OCI-LY7 (cell line): ENCODE data around the gene ERP27. TPM values are rescaled to one million over a fixed set of nuclear protein-coding genes. Genes with fewer than 3 reads are reported as not detected.

Experiments
- BruUV-seq: library from RNA; stranded (reverse); fragments of 400-500 nt; replicated peaks from 2 replicates; lab custom pipeline; 2021; lab: Mats Ljungman, UMichigan
- CTCF ChIA-PET: fragments of 300-600 bp; sonication (Branson Sonifier 250); formaldehyde crosslinking; loops from one replicate; lab custom pipeline; 2022; ENCODE audit warnings: antibody characterized with exemption; ENCODE audit not compliant: unreplicated experiment; lab: Charles Lee
- POLR2A ChIA-PET: fragments of 300-600 bp; sonication (Branson Sonifier 250); formaldehyde crosslinking; loops from one replicate; lab custom pipeline; 2022; ENCODE audit warnings: antibody characterized with exemption; lab: Charles Lee
- DNase-seq: peaks from one replicate; pipeline ENCODE4 v3.0.0-alpha.2; 2015; ENCODE audit warnings: low spot score
- H2AFZ ChIP-seq: fragments of 200-600 bp; sonication (generic), shearing (Covaris generic); 2 replicates; pipeline ENCODE4 v1.6.1; 2014; ENCODE audit warnings: mild to moderate bottlenecking, antibody characterized with exemption, low read length, moderate library complexity
- H3K27ac ChIP-seq: fragments of 200-600 bp; sonication (generic); 2 replicates; pipeline ENCODE4 v1.5.1; 2014; ENCODE audit warnings: mixed run types, low read depth, mild to moderate bottlenecking, moderate library complexity, low read length, inconsistent platforms; ENCODE audit not compliant: poor library complexity, severe bottlenecking
- H3K36me3 ChIP-seq: fragments of 200-600 bp; sonication (generic); 2 replicates; pipeline ENCODE4 v1.6.1; 2014; ENCODE audit warnings: mild to moderate bottlenecking, antibody characterized with exemption, low read length, moderate library complexity, mixed read lengths; ENCODE audit not compliant: insufficient read depth
- H3K4me1 ChIP-seq: fragments of 200-600 bp; sonication (generic); 2 replicates; pipeline ENCODE4 v1.5.1; 2014; ENCODE audit warnings: mild to moderate bottlenecking, low read length; ENCODE audit not compliant: insufficient read depth, poor library complexity, severe bottlenecking
- H3K4me2 ChIP-seq: fragments of 200-600 bp; sonication (generic); 2 replicates; pipeline ENCODE4 v1.6.1; 2014; ENCODE audit warnings: mild to moderate bottlenecking, low read length
- H3K4me3 ChIP-seq: fragments of 200-600 bp; sonication (generic); 2 replicates; pipeline ENCODE4 v1.5.1; 2014; ENCODE audit warnings: mild to moderate bottlenecking, low read depth, low read length; ENCODE audit not compliant: poor library complexity, severe bottlenecking
- H3K79me2 ChIP-seq: fragments of 200-600 bp; sonication (generic); 2 replicates; pipeline ENCODE4 v1.6.1; 2016; ENCODE audit warnings: low read depth, mild to moderate bottlenecking, low read length, moderate library complexity, mixed read lengths; ENCODE audit not compliant: insufficient read depth
- H3K9me2 ChIP-seq: fragments of 200-600 bp; sonication (generic); 2 replicates; pipeline ENCODE4 v1.6.1; 2016; ENCODE audit warnings: mild to moderate bottlenecking, low read length, mixed read lengths; ENCODE audit not compliant: insufficient read depth
- H3K9me3 ChIP-seq: fragments of 200-600 bp; sonication (generic); 2 replicates; pipeline ENCODE4 v1.6.1; 2014; ENCODE audit warnings: mild to moderate bottlenecking, mixed run types, low read length, mixed read lengths
- H4K20me1 ChIP-seq: fragments of 200-600 bp; sonication (generic); 2 replicates; pipeline ENCODE4 v1.6.1; 2014; ENCODE audit warnings: mild to moderate bottlenecking, antibody characterized with exemption, low read length, moderate library complexity, mixed read lengths; ENCODE audit not compliant: insufficient read depth
- EZH2phosphoT487 ChIP-seq: fragments of 200-600 bp; sonication (generic); IDR thresholded peaks from 2 replicates; pipeline ENCODE4 v1.6.1; 2018; ENCODE audit warnings: low read depth, borderline replicate concordance, mild to moderate bottlenecking, mixed run types, antibody characterized with exemption, low read length, moderate library complexity, mixed read lengths
- intact Hi-C: fragments of 100-400 bp; cut with micrococcal nuclease; formaldehyde crosslinking; loops from one replicate; pipeline ENCODE4 v1.10.0; 2022; ENCODE audit not compliant: unreplicated experiment
- total RNA-seq, 2 experiments: library from RNA; depleted of rRNA in 1 of 2; stranded (reverse); fragments of >200 nt in 1 of 2; shearing (Covaris generic) in 1 of 2; gene quantifications; 2 replicates each; pipeline ENCODE4 v1.2.3, GENCODE V29; 2014 to 2022
- TF ChIP-seq, protein P1 (sequence below): fragments of 200-600 bp; sonication (generic); conservative IDR thresholded peaks from 2 replicates; pipeline ENCODE4 v1.5.1; 2014; ENCODE audit warnings: mild to moderate bottlenecking, antibody characterized with exemption, low read length, moderate library complexity, mixed read lengths

Gene ERP27
- total RNA-seq, 2 experiments from 2014 or later: 1.7 to 1.9 TPM

DNA sequence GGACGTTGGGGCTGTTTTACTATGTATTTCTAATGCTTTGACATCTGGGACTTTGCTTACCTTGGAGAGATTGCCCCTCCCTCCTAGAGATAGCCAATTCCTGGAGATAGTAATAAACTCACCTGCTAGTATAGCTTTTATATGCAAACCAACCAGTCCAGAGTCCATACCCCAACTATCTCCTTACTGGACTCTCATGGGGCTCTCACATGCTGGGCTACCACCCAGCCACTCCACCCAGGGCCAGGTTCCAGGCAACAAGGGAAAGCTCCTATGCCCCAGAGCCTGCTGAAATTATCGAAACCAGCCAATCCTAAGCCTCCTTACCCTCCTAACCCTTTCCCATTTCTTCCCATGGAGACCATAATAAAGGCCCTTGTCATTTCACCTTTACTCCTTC lies 27.2 kb downstream of the ERP27 start:
- ChIA-PET CTCF (no interaction called here), POLR2A (interaction anchor here (0.6 to 1.4 kb wide), 2 partner anchors 19 to 132 kb away, joined by 4 to 5 read pairs; no protein-coding TSS in a partner anchor)
- H3K27ac ChIP-seq: no peak overlapping the region
- DNase-seq: no peak
- no peaks in the 10 kb centered on the region for H3K9me3 ChIP-seq
- H2AFZ ChIP-seq: no peak overlapping the region
- no peaks in the 10 kb centered on the region for H4K20me1 ChIP-seq
- H3K36me3 ChIP-seq: peaks cover 9% of the 10 kb centered on the region
- no peaks in the 10 kb centered on the region for H3K4me1 ChIP-seq
- H3K79me2 ChIP-seq: no peaks in the 10 kb centered on the region
- no peak overlapping the region for H3K4me3 ChIP-seq
- H3K4me2 ChIP-seq: no peak overlapping the region
- no peaks in the 10 kb centered on the region for H3K9me2 ChIP-seq
- no TSS peak for BruUV-seq
- TF ChIP-seq, protein P1, sequence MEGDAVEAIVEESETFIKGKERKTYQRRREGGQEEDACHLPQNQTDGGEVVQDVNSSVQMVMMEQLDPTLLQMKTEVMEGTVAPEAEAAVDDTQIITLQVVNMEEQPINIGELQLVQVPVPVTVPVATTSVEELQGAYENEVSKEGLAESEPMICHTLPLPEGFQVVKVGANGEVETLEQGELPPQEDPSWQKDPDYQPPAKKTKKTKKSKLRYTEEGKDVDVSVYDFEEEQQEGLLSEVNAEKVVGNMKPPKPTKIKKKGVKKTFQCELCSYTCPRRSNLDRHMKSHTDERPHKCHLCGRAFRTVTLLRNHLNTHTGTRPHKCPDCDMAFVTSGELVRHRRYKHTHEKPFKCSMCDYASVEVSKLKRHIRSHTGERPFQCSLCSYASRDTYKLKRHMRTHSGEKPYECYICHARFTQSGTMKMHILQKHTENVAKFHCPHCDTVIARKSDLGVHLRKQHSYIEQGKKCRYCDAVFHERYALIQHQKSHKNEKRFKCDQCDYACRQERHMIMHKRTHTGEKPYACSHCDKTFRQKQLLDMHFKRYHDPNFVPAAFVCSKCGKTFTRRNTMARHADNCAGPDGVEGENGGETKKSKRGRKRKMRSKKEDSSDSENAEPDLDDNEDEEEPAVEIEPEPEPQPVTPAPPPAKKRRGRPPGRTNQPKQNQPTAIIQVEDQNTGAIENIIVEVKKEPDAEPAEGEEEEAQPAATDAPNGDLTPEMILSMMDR: no peak
- TF ChIP-seq EZH2phosphoT487: no peak
- intact Hi-C loops: no loop called here

GRCh38 chr12:14910090-14910915 lies 28.0 kb downstream of the ERP27 start:
- ChIA-PET POLR2A (interaction anchor here (0.6 to 1.4 kb wide), 2 partner anchors 20 to 131 kb away, joined by 4 to 5 read pairs; no protein-coding TSS in a partner anchor), CTCF (no interaction called here)
- no peaks in the 10 kb centered on the region for H4K20me1 ChIP-seq
- H3K4me3 ChIP-seq: no peak overlapping the region
- DNase-seq: no peak
- no peaks in the 10 kb centered on the region for H3K79me2 ChIP-seq
- intact Hi-C loops: no loop called here
- H3K9me2 ChIP-seq: no peaks in the 10 kb centered on the region
- TF ChIP-seq, protein P1: no peak
- no peak for TF ChIP-seq EZH2phosphoT487
- H3K9me3 ChIP-seq: no peaks in the 10 kb centered on the region
- no peak overlapping the region for H2AFZ ChIP-seq
- peaks cover 9% of the 10 kb centered on the region for H3K36me3 ChIP-seq
- no TSS peak for BruUV-seq
- H3K4me1 ChIP-seq: peaks cover 1% of the 10 kb centered on the region
- H3K27ac ChIP-seq: no peak overlapping the region
- no peak overlapping the region for H3K4me2 ChIP-seq

DNA sequence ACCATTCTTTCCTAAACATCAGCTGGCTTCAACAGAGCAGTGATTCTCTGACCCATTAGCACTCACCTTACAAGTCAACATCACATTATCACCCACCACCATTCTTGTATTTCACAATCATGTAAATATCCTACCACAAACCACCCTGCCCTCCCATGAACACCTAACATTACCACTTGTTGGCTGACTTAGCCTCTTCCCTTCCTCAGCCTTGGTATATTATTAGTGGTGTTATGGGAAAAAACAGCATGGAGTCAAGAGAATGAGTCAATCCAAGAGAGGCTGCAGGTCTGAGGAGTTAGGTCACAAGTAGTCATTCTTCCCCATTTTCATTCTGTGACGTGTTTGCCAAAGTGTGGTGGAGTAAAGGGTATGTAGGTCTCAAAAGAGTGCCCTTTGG lies 30.4 kb downstream of the ERP27 start:
- ChIA-PET CTCF (no interaction called here), POLR2A (no interaction called here)
- H3K36me3 ChIP-seq: no peaks in the 10 kb centered on the region; the same call in 1 of the 2 replicates
- no peaks in the 10 kb centered on the region for H3K79me2 ChIP-seq
- no peak overlapping the region for H3K4me2 ChIP-seq
- H3K9me2 ChIP-seq: no peaks in the 10 kb centered on the region
- no peak for TF ChIP-seq EZH2phosphoT487
- TF ChIP-seq, protein P1: no peak
- H3K4me1 ChIP-seq: peaks cover 6% of the 10 kb centered on the region
- intact Hi-C loops: no loop called here
- H2AFZ ChIP-seq: no peak overlapping the region
- no peaks in the 10 kb centered on the region for H4K20me1 ChIP-seq
- H3K9me3 ChIP-seq: no peaks in the 10 kb centered on the region
- DNase-seq: no peak
- BruUV-seq: no TSS peak
- H3K27ac ChIP-seq: no peak overlapping the region
- no peak overlapping the region for H3K4me3 ChIP-seq
